ENCODE results near the gene ZNF205.
"Not testable (repeated sequence)": the region's sequence is repeated elsewhere in the genome, so short reads cannot be mapped to it uniquely, and the experiment has no call there.

Gene ZNF205

DNA sequence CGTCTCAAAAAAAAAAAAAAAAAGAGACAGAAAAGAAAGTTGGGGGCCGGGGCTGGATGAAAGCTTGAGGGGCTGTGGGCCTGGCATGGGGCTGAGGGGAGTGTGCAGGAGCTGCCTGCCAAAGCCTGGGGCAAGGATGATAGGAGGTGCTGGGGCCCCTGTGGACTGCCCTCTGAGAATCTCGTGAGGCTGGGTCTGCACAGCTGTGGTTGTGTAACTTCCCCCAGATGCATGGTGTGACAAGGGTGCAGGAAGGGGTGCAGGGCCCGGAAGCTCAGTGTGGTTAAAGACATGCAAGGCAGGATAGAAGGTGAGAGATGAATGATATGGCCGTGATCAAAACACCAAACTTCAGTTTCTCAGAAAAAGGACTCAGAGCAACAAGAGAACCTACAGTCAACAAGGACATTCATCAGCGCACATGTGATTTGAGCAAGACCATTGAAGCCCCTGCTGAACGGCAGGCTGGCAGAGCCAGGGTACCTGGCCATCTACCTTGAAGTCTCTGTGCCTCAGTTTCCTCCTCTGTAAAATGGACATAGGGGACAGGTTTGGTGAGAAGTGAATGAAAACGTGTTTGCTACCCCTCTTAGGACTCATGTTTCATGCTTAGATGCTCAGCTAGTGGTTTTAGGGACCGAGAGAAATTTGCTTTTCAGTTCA, 37.4 kb upstream of the ZNF205 start:
- DNase-seq (ENCODE audit: low spot score): peak; percentile 88
- peak overlapping the region; percentile 80 for H3K4me3 Mint-ChIP-seq
- no peaks in the 10 kb centered on the region for H3K27me3 Mint-ChIP-seq (ENCODE audit: low read depth)
- H3K27ac Mint-ChIP-seq: peak overlapping the region; percentile 98
- peaks cover 80% of the 10 kb centered on the region for H3K4me1 Mint-ChIP-seq (ENCODE audit: low read depth)
- peaks cover 12% of the 10 kb centered on the region for H3K9me3 Mint-ChIP-seq
- H3K36me3 Mint-ChIP-seq (ENCODE audit: low read depth): peaks cover 65% of the 10 kb centered on the region

DNA sequence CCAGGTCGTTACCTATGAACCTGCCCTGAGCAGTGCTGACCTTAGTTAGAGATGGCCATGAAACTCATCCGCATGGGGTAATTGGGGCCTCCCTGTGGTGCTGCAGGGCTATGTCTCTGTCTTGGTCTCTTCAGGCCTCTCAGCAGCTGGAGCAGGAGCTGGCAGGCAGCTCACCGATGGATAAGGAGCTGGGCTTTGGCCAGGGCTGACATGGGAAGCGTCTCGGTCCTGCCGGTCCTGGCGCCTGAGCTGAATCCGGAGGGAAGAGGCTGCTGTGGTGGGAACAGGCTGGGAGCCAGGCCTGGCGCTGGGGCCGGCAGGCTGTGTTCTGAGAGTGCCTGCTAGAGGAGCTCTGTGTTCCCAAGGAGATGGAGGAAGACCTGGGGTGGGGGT, 36.9 kb upstream of the ZNF205 start:
- H3K36me3 Mint-ChIP-seq (ENCODE audit: low read depth): peaks cover 63% of the 10 kb centered on the region
- H3K27ac Mint-ChIP-seq: peak overlapping the region; percentile 98
- H3K4me3 Mint-ChIP-seq: peak overlapping the region; percentile 80
- no peak for DNase-seq (ENCODE audit: low spot score)
- H3K27me3 Mint-ChIP-seq (ENCODE audit: low read depth): no peaks in the 10 kb centered on the region
- H3K4me1 Mint-ChIP-seq (ENCODE audit: low read depth): peaks cover 77% of the 10 kb centered on the region
- H3K9me3 Mint-ChIP-seq: peaks cover 18% of the 10 kb centered on the region

DNA sequence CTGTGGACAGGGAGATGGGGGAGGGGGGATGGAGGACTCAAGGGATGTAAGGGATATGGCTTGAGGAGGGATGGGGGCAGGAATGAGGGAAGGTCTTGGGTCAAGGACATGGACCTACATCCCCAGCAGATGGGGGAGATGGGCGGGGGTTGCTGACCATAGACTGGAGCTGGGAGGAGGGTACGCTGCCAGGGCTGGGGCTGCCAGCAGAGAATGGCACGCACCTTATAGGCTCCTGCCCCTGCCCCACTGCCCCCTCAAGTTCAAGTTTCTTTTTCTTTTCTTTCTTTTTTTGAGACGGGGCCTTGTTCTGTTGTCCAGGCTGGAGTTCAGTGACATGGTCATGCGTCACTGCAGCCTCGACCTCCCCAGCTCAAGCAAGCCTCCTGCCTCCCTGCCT, 36.4 kb upstream of the ZNF205 start:
- Mint-ChIP-seq H3K27ac (peak overlapping the region; percentile 98), H3K4me1 (ENCODE audit: low read depth) (peaks cover 77% of the 10 kb centered on the region), H3K9me3 (peaks cover 22% of the 10 kb centered on the region), H3K4me3 (peak overlapping the region; percentile 80), H3K36me3 (ENCODE audit: low read depth) (peaks cover 64% of the 10 kb centered on the region)
- H3K27me3 Mint-ChIP-seq (ENCODE audit: low read depth); DNase-seq (ENCODE audit: low spot score): not testable (repeated sequence)

DNA sequence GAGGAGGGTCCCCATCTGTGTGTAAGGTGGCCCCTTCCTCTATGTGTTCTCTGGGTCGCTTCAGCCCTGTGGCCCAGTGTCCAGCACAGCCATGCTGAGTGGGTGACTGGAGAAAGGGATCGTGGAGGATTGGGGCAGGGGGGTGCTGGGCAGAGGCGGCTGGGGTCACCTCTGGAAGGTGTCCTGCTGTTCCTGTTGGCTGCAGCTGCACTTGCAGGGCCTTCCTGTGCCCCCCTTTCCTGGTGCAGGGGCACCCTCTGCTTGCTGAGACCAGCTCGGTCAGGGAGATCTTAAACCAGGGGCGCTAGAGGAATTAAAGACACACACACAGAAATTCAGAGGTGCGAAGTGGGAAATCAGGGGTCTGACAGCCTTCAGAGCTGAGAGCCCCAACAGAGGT, 35.8 kb upstream of the ZNF205 start:
- DNase-seq (ENCODE audit: low spot score): no peak
- peaks cover 73% of the 10 kb centered on the region for H3K4me1 Mint-ChIP-seq (ENCODE audit: low read depth)
- peak overlapping the region; percentile 98 for H3K27ac Mint-ChIP-seq
- peaks cover 24% of the 10 kb centered on the region for H3K9me3 Mint-ChIP-seq
- peaks cover 63% of the 10 kb centered on the region for H3K36me3 Mint-ChIP-seq (ENCODE audit: low read depth)
- no peaks in the 10 kb centered on the region for H3K27me3 Mint-ChIP-seq (ENCODE audit: low read depth)
- H3K4me3 Mint-ChIP-seq: peak overlapping the region; percentile 80

DNA sequence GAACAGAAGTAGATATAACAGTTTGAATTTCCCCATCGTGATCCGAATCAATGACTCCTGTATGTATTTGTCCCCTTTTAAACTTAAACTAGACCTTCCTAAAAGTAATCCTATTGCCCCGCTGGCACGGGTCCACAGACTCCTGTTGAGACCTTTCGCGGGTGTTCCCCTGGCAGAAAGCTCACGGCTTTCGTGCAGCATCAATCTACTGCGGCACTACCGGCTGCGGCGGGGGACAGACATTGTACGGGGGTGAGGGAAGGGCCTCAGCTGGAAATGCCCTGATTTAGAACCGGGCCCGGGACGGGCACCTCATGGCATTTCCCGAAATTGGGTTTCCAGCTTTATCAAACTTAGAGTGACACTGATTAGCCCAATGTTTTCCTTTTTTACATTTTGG, 32.4 kb upstream of the ZNF205 start:
- H3K4me1 Mint-ChIP-seq (ENCODE audit: low read depth): peaks cover 65% of the 10 kb centered on the region
- peaks cover 24% of the 10 kb centered on the region for H3K9me3 Mint-ChIP-seq
- H3K36me3 Mint-ChIP-seq (ENCODE audit: low read depth): peaks cover 66% of the 10 kb centered on the region
- peak overlapping the region; percentile 74 for H3K27ac Mint-ChIP-seq
- DNase-seq (ENCODE audit: low spot score): no peak
- H3K27me3 Mint-ChIP-seq (ENCODE audit: low read depth): no peaks in the 10 kb centered on the region
- H3K4me3 Mint-ChIP-seq: no peak overlapping the region

DNA sequence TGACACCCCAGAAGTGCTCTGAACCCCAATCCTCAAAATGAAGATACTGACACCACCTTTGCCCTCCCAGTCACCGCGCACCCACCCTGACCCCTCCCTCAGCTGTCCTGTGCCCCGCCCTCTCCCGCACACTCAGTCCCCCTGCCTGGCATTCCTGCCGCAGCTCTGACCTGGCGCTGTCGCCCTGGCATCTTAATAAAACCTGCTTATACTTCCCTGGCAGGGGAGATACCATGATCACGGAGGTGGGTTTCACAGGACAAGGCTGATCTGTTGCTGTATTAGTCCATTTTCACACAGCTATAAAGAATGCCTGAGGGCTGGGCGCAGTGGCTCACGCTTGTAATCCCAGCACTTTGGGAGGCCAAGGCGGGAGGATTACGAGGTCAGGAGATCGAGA, 30.4 kb upstream of the ZNF205 start:
- Mint-ChIP-seq H3K4me1 (ENCODE audit: low read depth) (peaks cover 57% of the 10 kb centered on the region), H3K9me3 (peaks cover 24% of the 10 kb centered on the region), H3K36me3 (ENCODE audit: low read depth) (peaks cover 60% of the 10 kb centered on the region)
- DNase-seq (ENCODE audit: low spot score); H3K27me3 Mint-ChIP-seq (ENCODE audit: low read depth); H3K27ac Mint-ChIP-seq; H3K4me3 Mint-ChIP-seq: not testable (repeated sequence)

DNA sequence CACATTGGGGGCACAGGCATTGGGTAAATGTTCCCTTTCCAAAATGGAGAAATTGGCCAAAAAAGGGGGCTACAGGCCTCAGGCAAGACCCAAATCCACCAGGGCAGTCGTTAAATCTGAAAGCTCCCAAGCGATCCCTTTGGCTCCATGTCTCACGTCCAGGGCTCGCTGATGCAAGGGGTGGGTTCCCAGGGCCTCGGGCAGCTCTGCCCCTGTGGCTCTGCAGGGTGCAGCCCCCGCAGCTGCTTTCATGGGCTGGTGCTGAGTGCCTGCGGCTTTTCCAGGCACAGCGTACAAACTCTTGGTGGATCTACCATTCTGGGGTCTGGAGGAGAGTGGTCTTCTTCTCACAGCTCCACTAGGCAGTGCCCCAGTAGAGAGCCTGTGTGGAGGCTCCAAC, 29.0 kb upstream of the ZNF205 start:
- H3K27me3 Mint-ChIP-seq (ENCODE audit: low read depth); DNase-seq (ENCODE audit: low spot score); H3K4me3 Mint-ChIP-seq: not testable (repeated sequence)
- Mint-ChIP-seq H3K27ac (peak overlapping the region; percentile 52), H3K4me1 (ENCODE audit: low read depth) (peaks cover 54% of the 10 kb centered on the region), H3K9me3 (peaks cover 19% of the 10 kb centered on the region), H3K36me3 (ENCODE audit: low read depth) (peaks cover 47% of the 10 kb centered on the region)

DNA sequence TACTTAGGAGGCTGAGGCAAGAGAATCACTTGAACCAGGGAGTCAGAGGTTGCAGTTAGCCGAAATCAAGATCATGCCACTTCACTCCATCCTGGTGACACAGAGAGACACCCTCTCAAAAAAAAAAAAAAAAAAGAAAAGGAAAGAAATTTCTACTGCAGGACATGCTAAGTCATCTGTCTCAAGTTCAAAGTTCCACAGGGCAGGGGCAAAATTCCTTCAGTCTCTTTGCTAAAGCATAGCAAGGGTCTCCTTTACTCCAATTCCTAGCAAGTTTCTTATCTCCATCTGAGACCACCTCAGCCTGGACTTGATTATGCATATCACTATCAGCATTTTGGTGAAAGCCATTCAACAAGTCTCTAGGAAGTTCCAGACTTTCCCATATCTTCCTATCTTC, 27.9 kb upstream of the ZNF205 start:
- peaks cover 46% of the 10 kb centered on the region for H3K4me1 Mint-ChIP-seq (ENCODE audit: low read depth)
- H3K36me3 Mint-ChIP-seq (ENCODE audit: low read depth): peaks cover 38% of the 10 kb centered on the region
- peak overlapping the region; percentile 73 for H3K4me3 Mint-ChIP-seq
- DNase-seq (ENCODE audit: low spot score): no peak
- H3K9me3 Mint-ChIP-seq: peaks cover 16% of the 10 kb centered on the region
- no peaks in the 10 kb centered on the region for H3K27me3 Mint-ChIP-seq (ENCODE audit: low read depth)
- peak overlapping the region; percentile 12 for H3K27ac Mint-ChIP-seq

DNA sequence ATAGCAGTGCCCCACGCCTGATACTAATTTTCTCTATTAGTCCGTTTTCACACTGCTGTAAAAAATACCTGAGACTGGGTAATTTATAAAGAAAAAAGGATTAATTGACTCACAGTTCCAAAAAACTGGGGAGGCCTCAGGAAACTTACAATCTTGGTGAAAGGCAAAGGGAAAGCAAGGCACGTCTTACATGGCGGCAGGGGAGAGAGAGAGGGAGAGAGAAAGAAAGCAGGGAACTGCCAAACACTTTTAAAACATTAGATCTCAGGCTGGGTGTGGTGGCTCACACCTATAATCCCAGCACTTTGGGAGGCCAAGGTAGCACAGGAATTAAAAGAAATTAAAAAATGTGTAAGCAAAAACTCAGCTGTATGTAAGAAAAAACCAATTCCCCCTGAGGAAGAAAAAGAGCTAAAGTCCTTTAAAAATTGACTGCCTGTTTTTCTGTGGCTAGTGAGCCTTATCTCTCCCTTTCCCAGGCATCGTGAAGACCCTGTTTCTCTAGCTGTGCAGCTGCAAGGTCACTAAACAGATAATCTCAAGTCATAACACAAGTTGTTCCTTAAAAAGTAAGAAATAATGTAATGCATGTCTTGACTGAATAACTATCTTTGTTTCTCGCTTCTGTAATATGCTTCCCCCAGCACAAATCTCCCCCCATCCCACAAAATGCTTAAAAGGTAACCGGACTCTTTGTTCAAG, 27.3 kb upstream of the ZNF205 start:
- H3K27ac Mint-ChIP-seq: peak overlapping the region; percentile 83
- H3K4me1 Mint-ChIP-seq (ENCODE audit: low read depth): peaks cover 41% of the 10 kb centered on the region
- peaks cover 10% of the 10 kb centered on the region for H3K9me3 Mint-ChIP-seq
- no peak for DNase-seq (ENCODE audit: low spot score)
- no peaks in the 10 kb centered on the region for H3K27me3 Mint-ChIP-seq (ENCODE audit: low read depth)
- H3K4me3 Mint-ChIP-seq: peak overlapping the region; percentile 73
- peaks cover 31% of the 10 kb centered on the region for H3K36me3 Mint-ChIP-seq (ENCODE audit: low read depth)

DNA sequence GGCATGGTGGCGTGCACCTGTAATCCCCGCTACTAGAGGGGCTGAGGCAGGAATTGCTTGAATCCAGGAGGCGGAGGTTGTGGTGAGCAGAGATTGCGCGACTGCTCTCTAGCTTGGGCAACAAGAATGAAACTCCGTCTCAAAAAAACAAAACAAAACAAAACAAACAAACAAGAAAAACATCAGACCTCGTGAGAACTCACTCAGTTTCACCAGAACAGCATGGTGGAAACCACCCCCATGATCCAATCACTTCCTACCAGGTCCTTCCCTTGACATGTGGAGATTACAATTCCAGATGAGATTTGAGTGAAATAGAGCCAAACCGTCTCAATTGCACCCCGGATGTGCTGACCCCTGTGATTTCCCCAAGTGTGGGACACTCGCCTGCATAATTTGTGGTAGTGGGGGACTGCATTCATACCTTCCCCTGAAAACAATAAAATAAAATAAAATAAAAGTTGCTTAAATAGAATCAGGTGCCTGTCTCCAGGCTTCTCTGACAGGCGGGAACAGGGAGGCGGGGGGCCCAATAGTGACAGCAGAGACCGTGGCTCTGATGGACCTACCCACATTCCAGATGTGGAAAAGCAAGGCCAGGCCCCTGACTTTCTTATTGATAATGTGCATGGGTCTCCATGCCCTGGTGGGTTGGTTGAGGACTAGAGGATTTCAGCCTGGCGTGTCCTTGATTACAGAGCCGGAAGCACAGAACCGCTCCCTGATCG, 26.4 kb upstream of the ZNF205 start:
- Mint-ChIP-seq H3K4me3 (peak overlapping the region; percentile 73), H3K4me1 (ENCODE audit: low read depth) (peaks cover 39% of the 10 kb centered on the region), H3K27me3 (ENCODE audit: low read depth) (no peaks in the 10 kb centered on the region), H3K27ac (peak overlapping the region; percentile 83), H3K36me3 (ENCODE audit: low read depth) (peaks cover 26% of the 10 kb centered on the region), H3K9me3 (peaks cover under 1% of the 10 kb centered on the region)
- DNase-seq (ENCODE audit: low spot score): no peak

DNA sequence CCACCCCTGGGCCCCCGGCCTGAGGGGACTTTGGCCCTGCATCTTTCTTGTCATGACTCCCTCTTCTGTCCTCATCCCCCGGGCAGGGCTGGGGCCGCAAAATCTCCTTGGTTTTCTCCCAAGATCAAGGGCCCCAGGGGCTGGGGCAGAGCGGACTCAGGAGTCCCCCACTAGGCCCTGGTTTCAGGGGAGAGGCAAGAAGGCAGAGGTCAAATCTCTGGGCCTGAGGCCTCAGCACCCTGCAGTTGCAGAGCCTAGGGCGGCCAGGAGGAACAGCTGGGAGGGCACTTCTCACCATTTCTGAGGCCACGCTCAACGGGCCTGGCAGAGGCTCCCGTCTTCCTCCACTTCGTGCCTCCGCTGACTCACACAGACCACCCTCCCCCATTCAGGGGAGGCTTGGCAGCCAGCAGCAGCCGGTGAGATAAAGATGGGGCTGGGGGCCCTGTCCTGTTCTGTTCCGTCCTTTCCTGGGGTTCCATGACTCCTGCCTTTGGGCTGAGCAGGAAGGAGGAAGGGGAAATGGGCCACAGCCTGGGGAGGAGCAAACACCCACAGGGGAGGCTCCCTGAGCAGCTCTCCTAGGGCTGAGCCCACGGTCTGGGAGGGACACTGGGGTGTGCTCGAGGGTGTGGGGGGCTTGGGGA, 25.7 kb upstream of the ZNF205 start:
- peaks cover 44% of the 10 kb centered on the region for H3K4me1 Mint-ChIP-seq (ENCODE audit: low read depth)
- H3K27me3 Mint-ChIP-seq (ENCODE audit: low read depth): no peaks in the 10 kb centered on the region
- H3K36me3 Mint-ChIP-seq (ENCODE audit: low read depth): peaks cover 23% of the 10 kb centered on the region
- peak overlapping the region; percentile 86 for H3K27ac Mint-ChIP-seq
- peak overlapping the region; percentile 73 for H3K4me3 Mint-ChIP-seq
- DNase-seq (ENCODE audit: low spot score): no peak
- no peaks in the 10 kb centered on the region for H3K9me3 Mint-ChIP-seq

DNA sequence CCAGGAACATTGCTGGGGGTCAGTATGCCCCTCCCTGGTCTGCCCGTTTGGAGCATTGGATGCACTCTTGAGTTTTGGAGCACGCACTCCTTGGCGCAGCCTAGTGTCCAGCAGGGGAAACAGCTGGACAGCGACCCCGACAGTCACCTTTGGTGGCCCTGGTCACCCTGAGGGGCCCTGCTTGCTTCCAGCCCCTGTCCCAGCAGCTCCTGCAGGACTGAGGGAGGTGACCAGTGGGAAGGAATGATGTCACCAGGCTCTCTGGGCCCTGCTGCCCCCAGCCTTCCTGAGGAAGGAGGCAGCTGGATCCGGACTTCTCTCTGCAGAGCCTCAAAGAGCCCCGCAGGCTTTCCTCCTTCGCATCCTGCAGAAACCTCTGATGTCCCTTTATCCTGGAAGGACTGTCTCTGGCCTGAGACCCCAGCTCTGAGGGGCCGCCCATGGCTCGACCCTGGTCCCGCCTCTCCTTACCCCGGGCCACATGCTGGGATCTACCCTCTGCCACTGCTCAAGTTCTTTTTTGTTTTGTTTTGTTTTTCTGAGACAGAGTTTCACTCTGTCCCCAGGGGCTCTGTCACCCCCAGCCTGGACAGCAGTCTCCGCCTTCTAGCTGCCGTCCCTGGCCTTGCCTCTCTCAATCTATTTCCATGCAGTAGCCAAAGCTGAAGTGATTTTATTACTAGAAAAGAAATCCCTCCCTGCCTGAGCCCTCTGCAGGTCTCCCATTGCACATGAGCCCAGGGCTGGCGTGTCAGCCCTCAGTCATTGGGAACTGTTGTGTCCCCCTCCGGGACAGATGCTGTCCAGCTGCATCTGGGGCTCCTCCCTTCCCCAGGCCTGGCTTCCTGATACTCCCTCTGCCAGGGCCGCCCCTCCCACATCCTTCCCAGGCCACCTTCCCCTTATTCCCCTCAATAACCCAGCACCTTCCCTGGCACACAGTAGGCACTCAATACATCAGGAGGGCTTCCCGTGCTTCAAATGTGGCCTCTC, 24.8 kb upstream of the ZNF205 start:
- peak overlapping the region; percentile 73 for H3K4me3 Mint-ChIP-seq
- peak overlapping the region; percentile 86 for H3K27ac Mint-ChIP-seq
- peaks cover 19% of the 10 kb centered on the region for H3K36me3 Mint-ChIP-seq (ENCODE audit: low read depth)
- H3K4me1 Mint-ChIP-seq (ENCODE audit: low read depth): peaks cover 43% of the 10 kb centered on the region
- H3K27me3 Mint-ChIP-seq (ENCODE audit: low read depth): no peaks in the 10 kb centered on the region
- no peaks in the 10 kb centered on the region for H3K9me3 Mint-ChIP-seq
- DNase-seq (ENCODE audit: low spot score): no peak

DNA sequence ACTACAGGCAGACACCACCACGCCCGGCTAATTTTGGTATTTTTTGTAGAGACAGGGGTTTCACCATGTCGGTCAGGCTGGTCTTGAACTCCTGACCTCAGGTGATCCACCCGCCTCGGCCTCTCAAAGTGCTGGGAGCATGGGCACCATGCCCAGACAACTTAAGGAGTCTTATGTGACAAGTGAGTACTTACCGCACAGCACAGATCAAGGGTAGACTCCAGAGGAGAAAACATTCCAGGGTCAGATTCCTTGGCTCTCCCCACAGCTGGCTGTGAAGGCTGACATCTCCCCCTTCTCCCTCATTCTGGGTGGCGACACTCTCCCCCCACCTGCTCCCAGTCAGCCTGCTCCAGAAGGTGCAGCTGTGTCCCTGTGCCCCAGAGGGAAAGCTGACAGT, 23.9 kb upstream of the ZNF205 start:
- Mint-ChIP-seq H3K9me3 (no peaks in the 10 kb centered on the region), H3K4me3 (peak overlapping the region; percentile 53), H3K36me3 (ENCODE audit: low read depth) (peaks cover 15% of the 10 kb centered on the region), H3K27me3 (ENCODE audit: low read depth) (no peaks in the 10 kb centered on the region), H3K4me1 (ENCODE audit: low read depth) (peaks cover 42% of the 10 kb centered on the region), H3K27ac (peak overlapping the region; percentile 86)
- no peak for DNase-seq (ENCODE audit: low spot score)

Measured in T-helper 2 cell treated with Interferon-gamma antibody and Interleukin-4, amounts not matched to agents 5 μg/mL and 100 μg/mL, for 36 hours (primary cell).